ENCODE data around the gene C4A. TPM values are rescaled to one million over a fixed set of nuclear protein-coding genes. Genes with fewer than 3 reads are reported as not detected.

C4A gene
- total and polyA plus RNA-seq, 12 donors, result 30.1 to 367 (median 57.4) TPM

DNA sequence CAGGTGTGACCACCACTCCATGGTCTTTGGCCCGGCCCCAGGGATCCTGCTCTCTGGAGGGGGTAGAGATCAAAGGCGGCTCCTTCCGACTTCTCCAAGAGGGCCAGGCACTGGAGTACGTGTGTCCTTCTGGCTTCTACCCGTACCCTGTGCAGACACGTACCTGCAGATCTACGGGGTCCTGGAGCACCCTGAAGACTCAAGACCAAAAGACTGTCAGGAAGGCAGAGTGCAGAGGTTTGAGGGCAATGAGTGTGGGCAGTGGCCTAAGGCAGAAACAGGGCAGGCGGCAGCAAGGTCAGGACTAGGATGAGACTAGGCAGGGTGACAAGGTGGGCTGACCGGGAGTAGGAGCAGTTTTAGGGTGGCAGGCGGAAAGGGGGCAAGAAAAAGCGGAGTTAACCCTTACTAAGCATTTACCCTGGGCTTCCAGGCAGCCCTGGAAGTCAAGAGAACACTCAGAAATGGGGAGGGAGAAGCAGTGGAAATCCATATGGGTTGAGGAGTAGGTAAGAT, 35.4 kb upstream of the C4A start:
- peak in 1 of 8 donors; percentile 6 for ATAC-seq
- Histone ChIP-seq H3K9me3 (no peaks in the 10 kb centered on the region), H3K4me1 (peaks cover 0 to 18% (median 4%) of the 10 kb centered on the region in 9 donors), H3K27me3 (peaks cover 0 to 21% (median 0%) of the 10 kb centered on the region in 7 donors), H3K36me3 (peaks cover 0 to 20% (median under 1%) of the 10 kb centered on the region in 9 donors), H3K27ac (peak overlapping the region in 9 of 10 donors; percentile 7 to 85 (median 68)), H3K4me3 (peak overlapping the region in 6 of 10 donors; percentile 26 to 37 (median 30))
- intact Hi-C loops (cut with DNase I), result loop anchor here in 2 of 10 donors (10.0 kb wide), 2 partner anchors 262 to 272 kb away; partner anchors contain the start of gene LY6G5C (in 1 of the 2)
- no peak for DNase-seq
- TF ChIP-seq, protein P1, sequence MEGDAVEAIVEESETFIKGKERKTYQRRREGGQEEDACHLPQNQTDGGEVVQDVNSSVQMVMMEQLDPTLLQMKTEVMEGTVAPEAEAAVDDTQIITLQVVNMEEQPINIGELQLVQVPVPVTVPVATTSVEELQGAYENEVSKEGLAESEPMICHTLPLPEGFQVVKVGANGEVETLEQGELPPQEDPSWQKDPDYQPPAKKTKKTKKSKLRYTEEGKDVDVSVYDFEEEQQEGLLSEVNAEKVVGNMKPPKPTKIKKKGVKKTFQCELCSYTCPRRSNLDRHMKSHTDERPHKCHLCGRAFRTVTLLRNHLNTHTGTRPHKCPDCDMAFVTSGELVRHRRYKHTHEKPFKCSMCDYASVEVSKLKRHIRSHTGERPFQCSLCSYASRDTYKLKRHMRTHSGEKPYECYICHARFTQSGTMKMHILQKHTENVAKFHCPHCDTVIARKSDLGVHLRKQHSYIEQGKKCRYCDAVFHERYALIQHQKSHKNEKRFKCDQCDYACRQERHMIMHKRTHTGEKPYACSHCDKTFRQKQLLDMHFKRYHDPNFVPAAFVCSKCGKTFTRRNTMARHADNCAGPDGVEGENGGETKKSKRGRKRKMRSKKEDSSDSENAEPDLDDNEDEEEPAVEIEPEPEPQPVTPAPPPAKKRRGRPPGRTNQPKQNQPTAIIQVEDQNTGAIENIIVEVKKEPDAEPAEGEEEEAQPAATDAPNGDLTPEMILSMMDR (IDR thresholded peaks at IDR 0.05), result no peak
- WGBS, 2 donors, result 78 to 80% methylated on average over 11 of the region's 11 CpGs

DNA sequence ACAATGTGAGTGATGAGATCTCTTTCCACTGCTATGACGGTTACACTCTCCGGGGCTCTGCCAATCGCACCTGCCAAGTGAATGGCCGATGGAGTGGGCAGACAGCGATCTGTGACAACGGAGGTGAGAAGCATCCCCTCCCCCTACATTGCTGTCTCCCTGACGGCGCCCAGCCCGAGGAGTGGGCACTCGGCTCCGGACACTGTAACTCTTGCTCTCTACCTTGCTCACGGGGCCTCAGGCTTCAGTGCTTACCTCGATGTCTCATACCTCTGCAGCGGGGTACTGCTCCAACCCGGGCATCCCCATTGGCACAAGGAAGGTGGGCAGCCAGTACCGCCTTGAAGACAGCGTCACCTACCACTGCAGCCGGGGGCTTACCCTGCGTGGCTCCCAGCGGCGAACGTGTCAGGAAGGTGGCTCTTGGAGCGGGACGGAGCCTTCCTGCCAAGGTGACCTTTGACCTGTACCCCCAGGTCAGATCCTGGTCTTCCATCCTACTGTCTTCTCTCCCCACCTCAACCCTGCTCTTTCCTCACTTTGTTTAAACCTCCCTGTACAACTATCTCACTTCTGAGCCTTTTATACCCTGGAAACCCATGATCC, 34.7 kb upstream of the C4A start:
- intact Hi-C loops (cut with DNase I), result loop anchor here in 2 of 10 donors (10.0 kb wide), 2 partner anchors 262 to 272 kb away; partner anchors contain the start of gene LY6G5C (in 1 of the 2)
- ATAC-seq (no peak), DNase-seq (no peak)
- no peak overlapping the region for H3K4me3 ChIP-seq
- H3K36me3 ChIP-seq, result peaks cover 0 to 27% (median 8%) of the 10 kb centered on the region in 9 donors
- peaks cover 0 to 21% (median 0%) of the 10 kb centered on the region in 7 donors for H3K27me3 ChIP-seq
- WGBS, 2 donors, result 84 to 86% methylated on average over 24 of the region's 24 CpGs
- no peak overlapping the region for H3K27ac ChIP-seq
- TF ChIP-seq, protein P1 (IDR thresholded peaks at IDR 0.05), result no peak
- H3K9me3 ChIP-seq, result no peaks in the 10 kb centered on the region
- H3K4me1 ChIP-seq, result peaks cover 0 to 18% (median 4%) of the 10 kb centered on the region in 9 donors

DNA sequence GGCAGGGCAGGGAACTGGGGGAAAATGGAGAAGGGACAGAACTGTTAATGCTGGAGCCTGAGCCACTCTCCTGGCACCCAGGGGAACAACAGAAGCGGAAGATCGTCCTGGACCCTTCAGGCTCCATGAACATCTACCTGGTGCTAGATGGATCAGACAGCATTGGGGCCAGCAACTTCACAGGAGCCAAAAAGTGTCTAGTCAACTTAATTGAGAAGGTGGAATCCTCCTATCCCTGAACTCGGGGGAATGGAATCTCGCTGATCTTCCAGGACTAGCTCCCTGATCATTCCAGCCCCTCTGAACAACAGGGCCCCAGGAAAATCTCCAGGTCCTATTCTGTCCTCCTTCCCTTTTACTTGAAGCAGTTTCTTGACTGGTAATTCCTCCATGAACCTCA, 34.0 kb upstream of the C4A start:
- TF ChIP-seq, protein P1 (IDR thresholded peaks at IDR 0.05), result no peak
- no peak for DNase-seq
- intact Hi-C loops (cut with DNase I), result loop anchor here in 2 of 10 donors (10.0 kb wide), 2 partner anchors 263 to 273 kb away; partner anchors contain the start of gene LY6G5C (in 1 of the 2)
- Histone ChIP-seq H3K4me3 (no peak overlapping the region), H3K36me3 (peaks cover 0 to 30% (median 8%) of the 10 kb centered on the region in 9 donors), H3K4me1 (peaks cover 0 to 18% (median 4%) of the 10 kb centered on the region in 9 donors), H3K9me3 (no peaks in the 10 kb centered on the region), H3K27me3 (peaks cover 0 to 17% (median 0%) of the 10 kb centered on the region in 7 donors), H3K27ac (no peak overlapping the region)
- 88 to 92% methylated on average over 4 of the region's 4 CpGs for WGBS, 2 donors
- ATAC-seq, result no peak

DNA sequence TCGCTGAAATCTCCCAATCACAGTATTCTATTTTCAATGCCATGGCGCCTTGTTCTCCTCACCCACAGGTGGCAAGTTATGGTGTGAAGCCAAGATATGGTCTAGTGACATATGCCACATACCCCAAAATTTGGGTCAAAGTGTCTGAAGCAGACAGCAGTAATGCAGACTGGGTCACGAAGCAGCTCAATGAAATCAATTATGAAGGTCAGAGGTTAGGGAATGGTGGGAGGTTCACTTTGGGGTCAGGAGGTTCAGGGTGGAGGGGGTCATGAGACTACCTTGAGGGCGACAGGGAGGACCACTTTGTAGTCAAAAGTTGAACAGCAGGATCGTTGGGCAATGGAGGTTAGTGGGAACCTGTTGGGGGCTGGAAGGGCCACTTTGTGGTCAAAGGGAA, 33.6 kb upstream of the C4A start:
- Histone ChIP-seq H3K4me1 (peaks cover 0 to 18% (median 4%) of the 10 kb centered on the region in 9 donors), H3K36me3 (peaks cover 0 to 33% (median 12%) of the 10 kb centered on the region in 9 donors), H3K27me3 (peaks cover 0 to 13% (median 0%) of the 10 kb centered on the region in 7 donors), H3K27ac (no peak overlapping the region), H3K9me3 (no peaks in the 10 kb centered on the region), H3K4me3 (no peak overlapping the region)
- ATAC-seq, result no peak
- no peak for DNase-seq
- TF ChIP-seq, protein P1 (IDR thresholded peaks at IDR 0.05), result no peak
- 81 to 84% methylated on average over 5 of the region's 5 CpGs for WGBS, 2 donors
- intact Hi-C loops (cut with DNase I), result loop anchor here in 2 of 10 donors (10.0 kb wide), 2 partner anchors 264 to 274 kb away; partner anchors contain the start of gene LY6G5C (in 1 of the 2)
